Skeletal muscle satellite cell (primary cell): ENCODE measurements around the gene ASGR2. TPM values are rescaled to one million over a fixed set of nuclear protein-coding genes. Genes with fewer than 3 reads are reported as not detected.

Experiments used
- H3K27me3 ChIP-seq: 2 replicates; pipeline ENCODE4 v1.7.0; 2013; ENCODE audit warnings: low read length; ENCODE audit not compliant: control insufficient read depth, insufficient read depth
- H3K36me3 ChIP-seq: 2 replicates; pipeline ENCODE4 v1.7.0; 2013; ENCODE audit warnings: mild to moderate bottlenecking, control low read depth, low read length; ENCODE audit not compliant: insufficient read depth
- H3K4me1 ChIP-seq: 2 replicates; pipeline ENCODE4 v1.7.0; 2013; ENCODE audit warnings: low read length; ENCODE audit not compliant: control insufficient read depth, insufficient read depth
- H3K4me2 ChIP-seq: 2 replicates; pipeline ENCODE4 v1.7.0; 2013; ENCODE audit warnings: mild to moderate bottlenecking, low read length
- H3K4me3 ChIP-seq: 2 replicates; pipeline ENCODE4 v1.7.0; 2013; ENCODE audit warnings: low read length
- H3K9ac ChIP-seq: 2 replicates; pipeline ENCODE4 v1.7.0; 2013; ENCODE audit warnings: mild to moderate bottlenecking, low read depth, low read length, moderate library complexity
- H3K9me3 ChIP-seq: replicated peaks from 2 replicates; pipeline ENCODE4 v1.7.0; 2013; ENCODE audit warnings: mild to moderate bottlenecking, control low read depth, low read length
- small RNA-seq: library from RNA; depleted of rRNA; stranded (forward); fragments of <200 nt; gene quantifications from one replicate; pipeline ENCODE3, GENCODE V24; 2012

ASGR2 gene

DNA sequence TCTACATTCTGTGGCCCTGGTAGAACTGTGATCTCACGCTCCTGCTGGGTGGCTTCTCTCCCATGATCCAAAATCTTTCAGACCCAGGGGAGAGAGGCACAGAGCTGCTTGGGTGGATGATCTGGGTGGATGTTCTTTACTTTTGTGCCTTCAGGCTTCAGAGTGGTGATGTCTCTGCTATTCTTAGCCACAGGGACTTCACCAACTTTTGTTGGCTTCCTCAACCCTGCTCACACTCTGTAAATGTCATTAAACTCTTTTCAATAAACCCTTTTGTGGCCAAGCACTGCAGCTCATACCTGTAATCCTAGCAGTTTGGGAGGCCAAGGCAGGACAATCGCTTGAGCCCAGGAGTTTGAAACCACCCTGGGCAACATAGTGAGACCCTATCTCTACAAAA is 42.2 kb downstream of the ASGR2 start:
- Histone ChIP-seq H3K9ac (no peak overlapping the region), H3K36me3 (no peaks in the 10 kb centered on the region), H3K4me1 (no peaks in the 10 kb centered on the region), H3K4me3 (no peak overlapping the region), H3K4me2 (no peak overlapping the region), H3K27me3 (peaks cover 38% of the 10 kb centered on the region), H3K9me3 (peaks cover 3% of the 10 kb centered on the region)

DNA sequence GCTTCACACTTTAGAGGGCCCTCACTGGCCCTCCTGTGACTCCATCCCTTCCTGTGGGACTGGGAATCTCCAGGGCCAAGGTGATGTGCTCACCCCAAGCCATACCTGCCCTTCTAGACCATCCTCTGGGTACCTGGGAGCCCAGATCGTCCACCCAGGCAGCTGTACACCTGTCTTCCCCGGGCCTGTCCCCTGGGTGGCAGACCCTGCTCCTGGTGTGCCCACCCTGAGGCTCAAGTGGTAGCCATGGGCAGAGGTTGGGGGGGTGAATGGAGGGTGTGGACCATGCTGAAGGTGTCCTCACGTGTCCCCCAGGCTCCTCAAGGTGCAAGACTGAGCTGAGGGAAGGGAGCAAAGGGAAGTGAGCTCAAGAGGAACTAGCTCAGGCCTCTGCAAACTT is 43.9 kb downstream of the ASGR2 start:
- no peak overlapping the region for H3K4me2 ChIP-seq

DNA sequence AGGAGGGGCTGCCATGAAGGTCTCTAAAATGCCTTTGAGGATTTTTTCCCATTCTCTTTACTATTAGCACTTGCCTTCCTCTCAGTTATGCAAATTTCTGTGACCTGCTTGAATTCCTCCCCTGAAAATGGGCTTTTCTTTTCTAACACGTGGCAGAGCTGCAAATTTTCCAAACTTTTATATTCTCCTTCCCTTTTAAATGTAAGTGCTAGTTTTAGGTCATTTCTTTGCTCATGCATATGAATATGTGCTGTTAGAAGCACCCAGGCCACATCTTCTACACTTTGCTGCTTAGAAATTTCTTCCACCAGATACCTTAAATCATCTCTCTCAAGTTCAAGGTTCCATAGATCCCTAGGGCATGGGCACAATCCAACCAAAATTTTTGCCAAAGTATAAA is 46.4 kb downstream of the ASGR2 start:
- peaks cover 3% of the 10 kb centered on the region for H3K9me3 ChIP-seq
- H3K4me1 ChIP-seq: peaks cover 8% of the 10 kb centered on the region
- H3K4me2 ChIP-seq: no peak overlapping the region
- H3K4me3 ChIP-seq: no peak overlapping the region
- no peaks in the 10 kb centered on the region for H3K36me3 ChIP-seq
- peaks cover 65% of the 10 kb centered on the region for H3K27me3 ChIP-seq
- no peak overlapping the region for H3K9ac ChIP-seq

More for the DNA sequence above, 43.9 kb downstream of the ASGR2 start:
- peaks cover 46% of the 10 kb centered on the region for H3K27me3 ChIP-seq
- no peaks in the 10 kb centered on the region for H3K36me3 ChIP-seq
- H3K4me3 ChIP-seq: no peak overlapping the region
- no peaks in the 10 kb centered on the region for H3K4me1 ChIP-seq
- H3K9ac ChIP-seq: no peak overlapping the region
- peaks cover 3% of the 10 kb centered on the region for H3K9me3 ChIP-seq

DNA sequence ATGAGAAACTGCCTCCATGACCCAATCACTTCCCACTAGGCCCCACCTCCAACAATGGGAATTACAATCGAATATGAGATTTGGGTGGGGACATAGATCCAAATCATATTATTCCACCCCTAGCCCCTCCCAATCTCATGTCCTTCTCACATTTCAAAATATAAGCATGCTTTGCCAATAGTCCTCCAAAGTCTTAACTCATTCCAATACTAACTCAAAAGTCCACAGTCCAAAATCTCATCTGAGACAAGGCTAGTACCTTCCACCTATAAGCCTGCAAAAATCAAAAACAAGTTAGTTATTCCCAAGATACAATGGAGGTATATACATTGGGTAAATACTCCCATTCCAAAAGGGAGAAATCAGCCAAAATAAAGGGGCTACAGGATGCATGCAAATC is 47.4 kb downstream of the ASGR2 start:
- peaks cover 8% of the 10 kb centered on the region for H3K4me1 ChIP-seq
- H3K9me3 ChIP-seq: peaks cover 3% of the 10 kb centered on the region
- H3K27me3 ChIP-seq: peaks cover 58% of the 10 kb centered on the region
- H3K36me3 ChIP-seq: no peaks in the 10 kb centered on the region
- no peak overlapping the region for H3K4me3 ChIP-seq
- no peak overlapping the region for H3K9ac ChIP-seq
- H3K4me2 ChIP-seq: no peak overlapping the region

DNA sequence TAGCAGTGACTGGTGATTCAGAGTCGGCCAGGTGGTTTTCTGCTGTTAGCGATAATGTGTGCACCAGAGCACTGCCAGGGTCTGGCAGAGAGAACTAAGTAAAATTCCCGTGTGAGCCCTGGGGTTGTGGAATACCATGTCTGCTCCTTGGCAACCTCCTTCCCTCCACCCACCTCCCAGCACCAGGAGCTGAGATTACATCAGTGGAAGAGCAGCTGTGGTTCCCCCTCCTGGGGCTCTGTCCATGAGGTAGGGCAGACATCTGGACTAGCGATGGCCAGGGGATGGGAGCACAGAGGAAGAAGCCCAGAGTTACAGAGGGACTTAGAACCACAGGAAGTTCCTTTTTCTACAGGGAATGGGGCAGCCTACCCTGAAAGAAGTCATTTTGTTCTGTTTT is 50.4 kb downstream of the ASGR2 start:
- no peak overlapping the region for H3K4me2 ChIP-seq
- H3K27me3 ChIP-seq: peaks cover 43% of the 10 kb centered on the region
- peaks cover 22% of the 10 kb centered on the region for H3K4me1 ChIP-seq
- no peaks in the 10 kb centered on the region for H3K36me3 ChIP-seq
- H3K4me3 ChIP-seq: no peak overlapping the region
- no peak overlapping the region for H3K9ac ChIP-seq
- peaks cover 3% of the 10 kb centered on the region for H3K9me3 ChIP-seq

DNA sequence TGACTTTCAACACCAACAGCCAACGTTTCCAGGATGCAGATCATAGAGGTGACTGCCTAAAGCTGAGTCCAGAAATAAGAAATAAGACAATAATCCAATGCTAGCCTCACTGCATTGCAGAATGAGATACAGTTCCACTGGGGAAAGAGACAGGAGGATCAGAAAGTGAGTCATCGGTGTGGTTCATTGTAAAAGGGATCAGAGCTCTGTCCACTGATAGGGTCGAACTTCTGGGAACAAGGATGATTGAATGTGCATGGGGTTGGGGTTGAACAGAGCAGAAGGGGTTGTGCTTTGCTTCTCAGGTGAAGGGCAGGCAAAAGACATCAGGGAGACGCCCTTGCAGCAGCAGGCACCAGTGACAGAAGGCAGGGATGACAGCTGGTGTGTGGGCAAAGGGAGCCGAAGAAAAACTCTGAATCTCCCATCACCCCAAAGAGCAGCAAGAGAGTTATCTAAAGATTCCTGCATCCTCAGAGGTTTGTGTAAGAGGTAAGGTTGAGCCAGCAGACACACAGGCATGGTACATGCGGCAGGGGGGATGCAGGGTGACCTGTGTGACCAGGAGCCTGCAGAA is 51.0 kb downstream of the ASGR2 start:
- H3K4me3 ChIP-seq: no peak overlapping the region
- no peaks in the 10 kb centered on the region for H3K36me3 ChIP-seq
- H3K27me3 ChIP-seq: peaks cover 38% of the 10 kb centered on the region
- peaks cover 3% of the 10 kb centered on the region for H3K9me3 ChIP-seq
- H3K4me1 ChIP-seq: peaks cover 22% of the 10 kb centered on the region
- no peak overlapping the region for H3K9ac ChIP-seq
- H3K4me2 ChIP-seq: no peak overlapping the region

DNA sequence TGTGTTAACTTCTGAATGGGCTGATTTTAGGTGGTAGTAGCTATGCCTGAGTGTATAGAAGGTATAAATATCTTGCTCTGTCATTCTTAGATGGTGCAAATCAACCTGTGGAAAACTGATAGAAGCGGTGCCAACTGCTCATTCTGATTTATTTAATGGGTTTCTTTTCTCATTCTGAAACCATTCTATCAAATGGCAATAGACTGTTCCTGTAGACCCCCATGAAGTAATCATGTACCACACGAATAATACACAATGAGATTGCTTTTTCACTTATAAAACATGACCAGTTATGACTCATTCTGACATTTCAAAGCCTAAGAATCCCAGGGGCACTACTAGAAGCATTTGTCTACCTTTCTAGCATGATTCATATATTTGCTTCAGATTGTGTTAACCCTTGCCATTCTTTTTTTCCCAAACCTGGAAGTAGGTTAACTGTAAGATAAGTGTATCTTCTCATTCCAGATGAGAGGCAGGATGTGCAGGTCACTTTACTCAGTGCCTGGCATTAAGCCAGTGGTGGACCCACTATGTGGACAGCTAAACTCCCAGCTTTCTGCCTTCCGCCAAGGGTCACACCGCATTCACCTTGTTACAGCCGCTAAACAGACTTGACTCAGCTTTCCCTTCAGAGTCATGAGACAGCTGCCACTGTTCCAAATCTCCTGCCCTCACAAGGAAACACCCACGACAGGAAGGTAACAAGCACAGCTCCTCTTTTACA is 54.3 kb downstream of the ASGR2 start:
- no peak overlapping the region for H3K9ac ChIP-seq
- H3K9me3 ChIP-seq: no peaks in the 10 kb centered on the region
- no peaks in the 10 kb centered on the region for H3K36me3 ChIP-seq
- no peak overlapping the region for H3K4me3 ChIP-seq
- peaks cover 22% of the 10 kb centered on the region for H3K27me3 ChIP-seq
- H3K4me1 ChIP-seq: peaks cover 22% of the 10 kb centered on the region
- peak overlapping the region; percentile 58 for H3K4me2 ChIP-seq

DNA sequence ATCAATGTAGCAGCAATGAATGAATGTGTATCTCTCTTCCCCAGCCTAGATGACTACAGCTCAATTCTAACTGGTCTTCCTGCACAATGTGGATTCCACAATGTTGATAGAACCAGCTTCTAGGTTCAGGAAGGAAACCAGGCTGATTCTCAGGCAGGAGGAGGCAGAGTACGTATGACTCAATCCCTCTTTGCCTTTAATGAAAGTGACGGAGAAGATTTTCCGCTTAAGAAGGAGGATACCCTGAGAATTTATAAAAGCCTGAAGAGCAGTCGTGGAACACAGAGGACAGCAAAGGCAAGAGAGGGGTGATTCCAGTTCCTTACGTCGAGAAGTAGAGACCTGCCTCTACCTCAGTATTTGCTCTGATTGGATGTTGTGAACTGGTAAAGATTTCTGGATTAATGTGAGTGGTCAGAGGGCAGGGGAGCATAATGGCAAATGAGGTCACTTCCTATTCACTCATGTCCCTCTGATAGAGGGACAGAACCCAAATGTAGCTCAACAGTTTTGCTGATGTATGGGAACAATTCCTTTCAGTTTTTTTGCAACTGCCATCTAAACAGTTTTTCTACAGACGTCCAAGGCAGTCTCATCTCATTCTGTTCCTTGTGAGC is 55.7 kb downstream of the ASGR2 start:
- H3K9me3 ChIP-seq: no peaks in the 10 kb centered on the region
- H3K4me1 ChIP-seq: peaks cover 18% of the 10 kb centered on the region
- H3K4me3 ChIP-seq: no peak overlapping the region
- H3K4me2 ChIP-seq: no peak overlapping the region
- H3K9ac ChIP-seq: no peak overlapping the region
- H3K27me3 ChIP-seq: peaks cover 16% of the 10 kb centered on the region
- no peaks in the 10 kb centered on the region for H3K36me3 ChIP-seq

DNA sequence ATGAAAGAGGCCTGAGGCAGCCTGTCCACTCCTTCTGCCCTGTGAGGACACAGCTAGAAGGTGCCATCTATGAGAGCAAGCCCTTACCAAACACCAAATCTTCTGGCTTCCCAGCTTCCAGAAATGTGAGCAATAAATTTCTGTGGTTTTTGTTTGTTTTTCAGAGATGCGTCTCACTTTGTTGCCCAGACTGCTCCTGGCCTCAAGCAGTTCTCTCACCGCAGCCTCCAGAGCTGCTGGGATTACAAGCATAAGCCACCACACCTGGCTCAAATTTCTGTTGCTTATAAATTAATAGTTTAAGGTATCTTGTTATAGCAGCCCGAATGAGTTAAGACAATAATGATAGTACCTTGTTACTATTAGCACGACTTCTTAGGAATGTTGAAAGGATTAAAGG is 58.2 kb downstream of the ASGR2 start:
- Histone ChIP-seq H3K4me3 (no peak overlapping the region), H3K9ac (no peak overlapping the region), H3K4me2 (no peak overlapping the region), H3K9me3 (no peaks in the 10 kb centered on the region), H3K27me3 (peaks cover 19% of the 10 kb centered on the region), H3K4me1 (peaks cover 14% of the 10 kb centered on the region), H3K36me3 (no peaks in the 10 kb centered on the region)

Small RNA genes within 50 kb of the gene (small RNA-seq; reads per million reads assigned to genes)
- gene AC120057.1: not detected
